Measurements from ENCODE around the gene IGF2R. TPM values are rescaled to one million over a fixed set of nuclear protein-coding genes. Genes with fewer than 3 reads are reported as not detected.

IGF2R gene
- total RNA-seq, 4 donors from 2014 or later: 38.2 to 56.1 (median 52.0) TPM

GRCh38 chr6:160022793-160023192, 53.9 kb downstream of the IGF2R start:
- Histone ChIP-seq H3K27me3 (no peaks in the 10 kb centered on the region), H3K4me3 (no peak overlapping the region), H3K4me1 (no peaks in the 10 kb centered on the region), H3K27ac (no peak overlapping the region), H3K9me3 (no peaks in the 10 kb centered on the region), H3K36me3 (peaks cover 0 to 43% (median 10%) of the 10 kb centered on the region in 3 donors)
- WGBS, 2 donors: 84 to 92% methylated on average over 3 of the region's 3 CpGs
- no peak for DNase-seq
- TF ChIP-seq POLR2A (IDR thresholded peaks at IDR 0.05) (no peak), CTCF (IDR thresholded peaks at IDR 0.05) (no peak)
- intact Hi-C loops (cut with DNase I): no loop called here

- TF ChIP-seq POLR2A (IDR thresholded peaks at IDR 0.05) (no peak), CTCF (IDR thresholded peaks at IDR 0.05) (no peak)
- Histone ChIP-seq H3K27me3 (no peaks in the 10 kb centered on the region), H3K27ac (no peak overlapping the region), H3K9me3 (no peaks in the 10 kb centered on the region), H3K36me3 (peaks cover 0 to 57% (median 11%) of the 10 kb centered on the region in 3 donors), H3K4me1 (no peaks in the 10 kb centered on the region), H3K4me3 (no peak overlapping the region)
- no peak for DNase-seq
- 94 to 95% methylated on average over 8 of the region's 8 CpGs for WGBS, 2 donors
- intact Hi-C loops (cut with DNase I): no loop called here
These were observed 55.3 kb downstream of the IGF2R start for GRCh38 chr6:160024152-160024551.

- TF ChIP-seq CTCF (IDR thresholded peaks at IDR 0.05) (no peak), POLR2A (IDR thresholded peaks at IDR 0.05) (no peak)
- DNase-seq: no peak
- Histone ChIP-seq H3K36me3 (peaks cover 5 to 81% (median 16%) of the 10 kb centered on the region in 3 donors), H3K9me3 (no peaks in the 10 kb centered on the region), H3K4me3 (no peak overlapping the region), H3K27me3 (no peaks in the 10 kb centered on the region), H3K4me1 (peaks cover 0 to 21% (median 8%) of the 10 kb centered on the region in 3 donors), H3K27ac (no peak overlapping the region)
- WGBS, 2 donors: 97% methylated on average over 11 of the region's 11 CpGs; no CpG with 5 or more reads in 1 of the 2 donors
- intact Hi-C loops (cut with DNase I): no loop called here
These were observed 58.2 kb downstream of the IGF2R start for GRCh38 chr6:160027076-160027475.

GRCh38 chr6:160027931-160028330, 59.0 kb downstream of the IGF2R start:
- no peak for TF ChIP-seq POLR2A (IDR thresholded peaks at IDR 0.05)
- TF ChIP-seq CTCF (IDR thresholded peaks at IDR 0.05): no peak
- intact Hi-C loops (cut with DNase I): no loop called here
- peaks cover 5 to 89% (median 22%) of the 10 kb centered on the region in 3 donors for H3K36me3 ChIP-seq

GRCh38 chr6:160028487-160029275, 59.8 kb downstream of the IGF2R start:
- no peak overlapping the region for H3K27ac ChIP-seq
- no peak for DNase-seq
- H3K9me3 ChIP-seq: no peaks in the 10 kb centered on the region
- intact Hi-C loops (cut with DNase I): no loop called here
- peak in 1 of 6 experiments; percentile 3 for TF ChIP-seq CTCF (IDR thresholded peaks at IDR 0.05)
- TF ChIP-seq POLR2A (IDR thresholded peaks at IDR 0.05): no peak
- 79 to 94% methylated on average over 8 of the region's 8 CpGs for WGBS, 2 donors
- H3K27me3 ChIP-seq: no peaks in the 10 kb centered on the region
- H3K4me1 ChIP-seq: peaks cover 0 to 21% (median 8%) of the 10 kb centered on the region in 3 donors
- H3K4me3 ChIP-seq: no peak overlapping the region
- peaks cover 5 to 94% (median 27%) of the 10 kb centered on the region in 3 donors for H3K36me3 ChIP-seq

More at GRCh38 chr6:160027931-160028330, 59.0 kb downstream of the IGF2R start:
- Histone ChIP-seq H3K9me3 (no peaks in the 10 kb centered on the region), H3K4me1 (peaks cover 0 to 21% (median 8%) of the 10 kb centered on the region in 3 donors), H3K27me3 (no peaks in the 10 kb centered on the region), H3K4me3 (no peak overlapping the region), H3K27ac (no peak overlapping the region)
- WGBS, 2 donors: 88 to 94% methylated on average over 9 to 10 of the region's 10 CpGs
- DNase-seq: no peak

All from esophagus squamous epithelium (tissue), 5 donors.